ENCODE measurements around the gene MKX.

The MKX gene

DNA sequence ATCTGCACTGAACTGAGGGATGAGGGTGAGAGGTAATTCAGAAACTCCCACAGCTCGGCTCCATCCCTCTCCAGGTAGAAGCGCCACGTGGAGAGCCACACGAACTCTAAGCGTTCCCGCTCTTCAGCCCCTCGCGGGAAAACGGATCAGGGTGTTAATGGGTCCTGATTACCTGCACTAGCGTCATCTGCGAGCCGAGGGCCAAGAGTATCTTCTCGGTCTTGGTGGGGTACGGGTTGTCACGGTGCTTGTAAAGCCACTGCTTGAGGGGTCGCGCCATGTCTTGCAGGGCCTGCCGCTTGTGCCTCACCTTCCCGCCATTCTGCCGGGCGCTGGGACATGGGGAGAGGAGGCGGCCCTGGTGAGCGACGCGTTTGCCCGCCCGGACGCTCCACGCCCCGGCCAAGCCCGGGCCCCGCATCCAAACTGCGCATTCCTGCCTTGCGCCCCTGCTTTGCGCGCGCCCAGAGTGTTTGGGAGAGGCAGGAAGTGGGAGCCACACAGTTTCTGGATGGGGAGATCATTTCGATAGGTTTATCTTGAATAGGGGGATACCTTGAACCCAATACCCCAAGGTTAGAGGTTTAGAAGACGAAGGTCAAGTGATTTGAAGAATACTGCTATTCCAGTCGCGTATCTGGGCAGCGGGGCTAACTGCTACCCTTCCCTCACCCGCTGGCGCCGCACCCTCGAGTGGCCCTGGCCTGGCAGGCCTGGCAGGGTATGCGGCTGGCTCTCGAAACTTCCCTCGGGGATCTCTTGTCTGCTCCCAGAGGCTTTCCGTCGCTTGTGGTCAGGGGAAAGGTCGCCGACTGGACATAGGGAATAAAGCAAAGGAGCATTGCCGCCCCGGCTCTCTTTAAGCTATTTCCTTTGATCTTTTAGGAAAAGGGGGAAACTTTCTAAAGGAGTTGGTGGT, 4.2 kb downstream of the MKX start:
- DNase-seq: no peak

DNA sequence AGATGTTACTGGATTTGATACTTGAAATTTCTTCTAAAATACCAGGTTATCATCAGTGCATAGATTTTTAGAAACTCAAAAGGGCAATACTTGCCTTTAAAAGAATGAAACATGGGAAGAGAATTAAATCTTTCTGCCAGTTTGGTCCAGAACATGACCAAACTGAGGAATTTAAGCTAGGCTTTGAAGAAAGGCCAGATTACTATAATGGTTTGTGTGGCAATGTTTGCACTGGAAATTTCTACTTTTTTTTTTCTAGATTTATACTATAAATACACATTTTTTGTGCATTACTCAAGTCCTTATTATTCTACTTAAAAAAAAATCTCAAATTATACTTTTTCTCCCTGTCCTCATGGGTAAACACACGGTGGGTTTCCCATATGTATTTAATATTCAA, 9.2 kb downstream of the MKX start:
- DNase-seq: no peak

DNA sequence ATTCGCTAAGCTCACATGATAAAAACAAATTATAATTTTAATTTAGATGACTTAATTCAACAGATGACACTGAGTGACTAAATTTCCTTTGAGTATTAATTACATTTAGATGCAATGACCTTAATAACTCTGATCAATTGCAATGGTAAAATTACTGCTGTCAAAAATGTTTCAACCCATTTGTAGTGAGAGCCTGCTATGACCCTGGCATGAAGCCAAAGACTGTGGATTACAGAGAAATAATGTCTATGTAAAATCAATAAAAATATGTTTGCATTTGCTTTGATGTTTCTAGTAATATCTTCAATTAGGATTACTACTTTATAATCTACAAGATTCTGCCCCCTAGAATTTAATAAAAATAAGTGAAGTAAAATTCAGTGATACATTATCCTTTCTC, 15.6 kb downstream of the MKX start:
- DNase-seq: no peak

DNA sequence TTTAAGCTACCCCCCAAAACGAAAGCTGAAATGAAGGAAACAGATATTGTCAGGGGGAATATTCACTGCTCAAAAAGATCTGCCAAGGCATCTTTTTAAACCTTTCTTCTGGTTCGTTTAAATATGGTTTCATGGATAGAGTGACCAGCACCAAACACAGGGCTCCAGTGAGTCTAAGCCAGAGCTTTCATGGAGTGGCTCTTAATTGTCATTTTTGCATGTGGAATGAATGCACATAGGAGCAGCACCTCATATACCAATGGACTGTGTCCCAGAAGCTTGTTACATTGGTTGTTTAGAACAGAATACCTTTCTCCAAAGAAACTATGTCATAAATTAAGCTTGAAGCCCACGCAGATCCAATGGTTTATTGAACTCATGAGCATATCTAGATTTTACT, 17.3 kb downstream of the MKX start:
- DNase-seq: no peak

DNA sequence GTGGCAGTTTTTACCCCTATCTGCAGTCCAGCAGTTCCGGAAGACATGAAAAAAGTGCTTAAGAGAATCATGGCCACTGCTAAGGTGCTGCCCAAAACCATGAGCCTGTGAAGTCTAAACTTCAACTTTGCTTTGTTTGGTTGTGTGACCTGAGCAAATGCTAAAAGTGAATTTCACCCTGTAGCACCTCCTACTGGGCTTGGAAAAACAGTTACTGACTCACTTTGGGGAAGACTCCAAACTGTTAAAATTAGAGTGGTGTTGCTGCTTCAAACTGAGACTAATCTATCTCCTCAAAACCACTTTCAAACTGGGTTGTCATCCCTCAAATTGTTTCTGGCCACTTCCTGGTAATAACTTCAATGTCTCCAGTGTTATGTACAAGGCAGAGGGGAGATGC, 21.3 kb downstream of the MKX start:
- DNase-seq: no peak

DNA sequence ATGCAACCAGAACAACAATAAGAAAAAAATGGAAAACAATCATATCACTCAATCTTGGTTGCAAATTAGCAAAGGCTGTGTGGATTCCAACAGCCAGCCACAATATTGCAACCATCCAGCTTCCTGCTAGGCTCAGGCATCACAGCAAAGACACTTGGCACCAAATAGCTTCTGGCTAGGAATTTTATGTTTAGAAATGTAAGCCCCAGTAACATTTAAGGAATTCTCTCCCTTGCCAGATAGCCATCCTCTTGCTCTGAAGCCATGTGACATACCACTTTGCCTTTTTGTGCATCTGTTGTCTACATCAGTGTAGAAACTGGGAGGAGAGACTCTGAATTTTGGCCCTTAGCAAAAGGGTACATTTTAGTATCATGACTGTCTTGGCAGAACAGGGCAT, 22.2 kb downstream of the MKX start:
- DNase-seq: no peak

DNA sequence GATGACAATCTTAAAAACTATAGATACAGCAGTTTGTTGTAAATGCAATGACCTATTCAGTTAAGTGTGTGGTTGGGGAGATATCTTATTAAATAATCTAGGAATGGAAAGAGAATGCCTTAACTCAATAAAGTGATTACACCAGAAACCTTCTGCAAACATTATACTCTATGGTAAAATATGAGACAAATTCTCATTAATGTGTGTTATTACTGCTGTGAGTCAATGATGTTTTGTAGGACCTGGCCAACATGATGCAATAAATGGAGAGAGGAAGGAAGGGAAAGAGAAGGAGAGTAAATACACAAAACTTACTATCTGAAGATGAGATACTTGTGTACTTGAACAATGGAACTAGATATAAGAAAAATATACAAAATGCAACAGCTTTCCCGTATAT, 25.1 kb downstream of the MKX start:
- no peak for DNase-seq

DNA sequence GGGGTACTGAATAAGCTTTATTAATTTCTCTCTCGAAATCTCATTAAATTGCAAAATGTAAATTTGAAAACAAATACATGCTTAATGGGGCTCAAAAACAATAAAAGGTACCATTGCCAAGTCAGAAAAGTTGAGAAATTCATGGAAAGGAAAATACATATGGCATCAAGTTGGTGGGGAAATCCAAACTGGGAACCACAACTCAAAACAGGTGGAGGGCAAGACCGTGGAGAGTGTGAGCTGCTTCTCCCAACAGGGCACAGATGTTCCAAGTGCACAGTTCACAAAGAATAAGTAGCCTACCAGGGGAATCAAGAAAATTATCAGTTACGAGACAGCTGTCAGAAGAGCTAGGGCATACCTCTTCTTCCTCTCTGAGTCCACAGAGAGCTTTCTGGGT, 26.6 kb downstream of the MKX start:
- DNase-seq: no peak

DNA sequence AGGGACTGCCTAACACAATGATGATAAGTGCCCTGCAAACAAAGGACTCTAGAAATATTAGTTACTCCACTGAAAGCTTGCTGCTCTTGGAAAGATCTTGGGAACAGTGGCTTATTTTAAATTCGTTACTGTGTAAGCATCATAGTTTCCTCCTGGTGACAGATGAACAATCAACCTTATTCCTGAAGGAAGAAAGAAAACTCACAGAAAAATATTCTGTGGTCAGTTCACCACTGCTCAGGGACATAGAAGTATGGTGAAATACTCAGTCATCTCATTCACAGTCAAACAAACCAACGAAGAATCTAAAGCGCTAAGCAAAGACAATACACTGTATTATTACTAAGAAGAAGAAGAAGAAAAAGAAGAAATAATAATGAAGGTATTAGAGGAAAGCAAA, 27.8 kb downstream of the MKX start:
- no peak for DNase-seq

DNA sequence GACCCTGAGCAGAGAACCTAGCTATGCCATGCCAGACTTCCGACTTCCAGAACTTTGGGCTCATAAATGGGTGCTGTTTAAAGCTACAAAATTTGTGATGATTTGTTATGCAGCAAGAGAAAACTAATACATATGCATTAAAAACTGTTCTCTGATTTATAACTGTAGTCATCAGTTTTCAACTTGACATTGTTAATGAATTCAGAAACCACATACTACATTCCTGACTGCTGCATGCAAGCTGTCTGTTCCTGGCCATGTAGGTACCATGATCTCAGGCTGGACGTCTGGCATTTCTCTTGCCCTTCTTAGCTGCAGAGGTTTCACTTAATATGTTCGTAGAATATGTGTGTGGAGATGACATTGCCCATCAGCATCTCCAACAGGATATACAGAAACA, 28.4 kb downstream of the MKX start:
- DNase-seq: no peak

DNA sequence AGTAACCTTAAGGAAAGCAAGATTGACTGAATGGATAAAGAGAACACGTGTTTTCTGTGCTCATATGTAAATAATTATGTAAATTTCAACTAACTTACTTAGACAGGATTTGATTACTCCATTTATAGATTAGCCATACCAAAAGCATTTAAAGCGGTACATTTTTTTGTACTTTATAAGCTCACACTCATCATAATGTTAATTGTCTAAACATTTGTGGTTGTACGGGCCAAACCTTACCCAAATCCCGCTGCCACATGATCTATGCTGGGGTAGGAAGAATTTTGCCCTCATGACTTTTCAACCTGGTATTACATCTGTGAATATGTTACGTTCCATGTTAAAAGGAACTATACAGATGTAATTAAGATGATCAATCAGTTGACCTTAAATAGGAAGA, 29.1 kb downstream of the MKX start:
- no peak for DNase-seq

DNA sequence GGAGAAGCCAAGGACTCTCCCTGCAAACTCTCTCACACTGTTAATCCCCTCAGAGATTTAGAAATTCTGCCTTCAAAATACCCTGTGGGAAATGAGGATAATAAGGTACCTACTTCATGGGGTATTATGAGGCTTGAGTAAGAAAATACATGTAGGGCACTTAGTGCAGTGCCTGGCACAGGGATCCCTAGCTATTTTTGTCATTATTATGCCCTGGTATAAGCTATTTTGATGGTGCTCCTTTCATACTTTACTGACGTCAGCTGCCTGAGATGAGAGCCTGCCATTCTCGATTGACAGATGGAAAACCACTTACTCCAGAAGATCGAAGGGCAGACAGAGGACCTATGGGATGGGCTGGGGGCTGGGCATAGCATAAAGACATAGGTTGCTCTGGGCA, 30.1 kb downstream of the MKX start:
- DNase-seq: no peak

DNA sequence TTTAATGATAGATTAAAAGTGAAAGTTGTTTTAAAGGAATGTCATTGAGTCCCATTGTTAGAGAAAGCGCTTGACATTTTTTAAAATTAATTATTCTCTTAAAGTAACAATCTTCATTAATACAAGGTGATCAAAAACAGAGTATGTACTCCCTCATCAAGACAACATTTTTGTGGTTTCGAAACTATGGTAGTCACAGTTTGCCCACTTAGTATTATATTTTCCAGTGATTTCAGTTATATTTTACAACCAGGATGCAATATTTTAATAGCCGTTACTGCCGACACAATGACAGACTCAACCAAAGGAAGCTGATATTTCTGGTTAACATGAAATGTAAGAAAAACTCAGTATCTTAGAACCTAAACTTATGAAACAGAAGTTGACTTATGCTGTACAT, 31.3 kb downstream of the MKX start:
- DNase-seq: no peak

DNA sequence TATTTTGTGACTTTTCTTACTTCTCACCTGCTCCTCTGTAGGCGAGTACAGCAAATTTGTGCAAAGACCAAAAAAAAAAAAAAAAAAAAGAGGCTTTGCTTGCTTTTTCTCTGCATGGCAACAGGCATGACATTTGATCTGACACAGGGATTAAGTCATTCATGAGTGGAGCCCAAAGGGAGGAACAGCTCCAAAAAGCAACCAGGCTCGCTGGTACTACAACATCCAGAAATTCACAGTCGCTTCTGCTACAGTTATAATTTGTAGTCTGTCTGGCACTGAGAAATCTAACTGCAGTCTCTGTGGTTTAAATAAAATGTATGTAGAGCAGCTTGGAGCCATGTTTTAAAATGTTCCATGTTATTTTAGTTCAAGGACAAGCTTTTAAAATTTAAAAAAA, 31.7 kb downstream of the MKX start:
- DNase-seq: no peak

DNA sequence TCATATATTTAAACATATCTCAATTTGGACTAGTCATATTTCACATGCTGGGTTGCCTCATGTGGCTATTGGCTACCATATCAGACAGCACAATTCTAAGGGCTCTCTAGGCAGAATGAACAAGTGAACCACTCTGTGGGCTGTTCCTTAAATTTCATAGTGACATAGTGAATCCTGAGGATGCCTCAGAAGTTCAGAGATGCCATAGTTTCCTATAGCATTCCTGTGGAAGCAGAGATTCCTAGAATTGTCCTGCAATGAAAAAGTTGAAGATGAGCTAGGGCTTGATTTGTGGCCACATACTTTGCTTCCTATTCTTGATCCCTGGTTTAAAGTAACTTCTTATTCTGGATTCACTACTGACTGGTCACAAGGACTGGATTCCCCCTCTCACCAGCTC, 35.6 kb downstream of the MKX start:
- DNase-seq: no peak

DNA sequence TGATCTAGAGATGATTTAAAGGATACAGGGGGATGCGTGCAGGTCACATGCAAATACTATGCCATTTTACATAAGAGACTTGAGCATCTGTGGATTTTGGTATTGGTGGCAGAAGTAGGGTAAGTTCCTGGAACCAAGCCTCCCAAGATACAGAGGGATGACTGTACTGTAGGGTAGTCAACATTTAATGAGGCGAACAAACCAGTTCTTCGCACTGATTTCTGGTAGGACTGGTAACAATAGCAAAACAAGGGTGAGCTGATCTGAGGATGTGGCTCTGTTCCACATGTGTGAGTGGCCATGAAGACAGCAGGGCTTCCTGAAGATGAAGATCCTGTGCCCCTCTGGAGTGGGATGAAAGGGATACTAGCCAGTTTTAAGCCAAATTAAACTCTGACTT, 36.3 kb downstream of the MKX start:
- no peak for DNase-seq

DNA sequence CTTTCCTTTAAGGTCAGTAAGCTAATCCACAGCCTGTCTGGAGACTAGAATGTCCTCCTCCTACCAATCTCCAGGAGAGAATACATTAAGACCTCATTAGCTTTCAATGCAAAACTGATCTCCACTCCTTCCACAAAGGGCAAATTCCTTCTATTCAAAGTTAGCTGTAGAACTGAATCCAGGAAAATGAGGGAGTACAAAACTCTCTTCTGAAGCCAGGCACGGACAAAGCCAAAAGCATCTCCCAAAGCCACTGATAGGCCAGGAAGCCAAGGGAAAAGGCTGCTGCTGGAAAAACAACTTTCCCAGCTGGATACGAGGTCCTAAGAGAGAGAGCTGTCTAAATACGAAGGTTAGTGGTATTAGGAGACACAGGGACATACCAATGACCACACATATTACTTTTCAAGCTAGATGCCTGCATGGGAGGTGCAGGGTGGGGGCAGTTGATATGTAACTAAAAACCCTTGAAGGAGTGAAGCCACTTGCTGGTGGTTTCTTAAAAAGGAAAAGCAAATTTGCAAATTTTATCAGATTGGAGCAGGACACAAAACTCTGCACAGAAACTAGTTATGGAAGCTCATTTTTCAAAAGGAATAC, 43.6 kb downstream of the MKX start:
- no peak for DNase-seq

DNA sequence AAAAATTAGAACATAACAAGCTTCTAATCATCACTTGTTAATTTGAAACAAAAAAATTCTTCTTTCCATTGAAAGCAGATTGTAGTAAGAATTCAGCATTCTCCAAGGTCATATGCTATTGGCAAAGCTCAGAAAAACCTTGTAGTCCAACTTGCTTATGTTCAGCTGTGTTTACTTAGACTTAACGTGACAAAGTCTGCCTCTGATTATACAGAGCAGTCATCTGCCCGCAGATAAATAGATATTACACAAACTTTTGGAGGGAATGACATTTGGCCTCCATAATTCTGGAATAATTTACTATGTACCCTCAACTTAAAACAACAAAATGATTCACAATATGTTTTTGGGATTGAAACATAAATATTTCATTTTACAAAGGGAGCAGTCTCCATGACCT, 45.8 kb downstream of the MKX start:
- DNase-seq: no peak

DNA sequence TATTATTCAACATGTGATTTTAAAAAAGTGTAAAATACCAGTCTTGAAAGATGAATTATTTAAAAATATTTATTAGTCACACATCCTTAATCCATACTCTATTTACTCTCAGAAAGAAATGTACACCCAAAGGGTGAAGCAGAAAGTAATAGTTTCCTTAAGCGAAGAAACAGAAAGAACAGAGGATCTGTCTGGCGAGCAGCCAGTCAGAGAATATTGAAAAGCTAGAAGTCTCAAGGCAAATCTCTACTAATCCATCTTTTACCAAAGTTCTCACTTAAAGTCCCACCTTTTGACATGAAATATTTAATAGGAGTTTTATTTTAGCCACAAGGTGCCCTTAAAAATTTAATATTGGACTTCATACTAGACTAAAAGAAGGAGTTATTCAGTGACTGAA, 46.7 kb downstream of the MKX start:
- no peak for DNase-seq

DNA sequence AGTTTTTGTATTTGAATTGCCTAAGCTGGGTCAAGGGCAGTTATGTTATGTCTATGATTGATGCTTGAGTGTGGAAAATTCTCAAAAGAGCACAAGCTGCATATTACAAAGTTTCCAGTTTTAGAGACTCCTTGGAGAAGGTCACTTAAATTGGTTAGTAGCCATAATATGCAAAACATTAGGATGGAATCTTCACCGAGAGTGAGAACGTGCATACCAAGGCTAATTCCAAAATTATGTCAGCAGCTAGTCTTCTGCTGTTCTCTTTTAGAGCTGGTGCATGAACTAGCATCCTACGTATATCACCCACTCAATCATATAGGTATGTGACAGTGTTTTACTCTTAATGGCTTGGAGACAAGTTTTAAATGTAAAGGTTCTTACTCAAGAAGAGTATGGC, 49.2 kb downstream of the MKX start:
- no peak for DNase-seq

DNA sequence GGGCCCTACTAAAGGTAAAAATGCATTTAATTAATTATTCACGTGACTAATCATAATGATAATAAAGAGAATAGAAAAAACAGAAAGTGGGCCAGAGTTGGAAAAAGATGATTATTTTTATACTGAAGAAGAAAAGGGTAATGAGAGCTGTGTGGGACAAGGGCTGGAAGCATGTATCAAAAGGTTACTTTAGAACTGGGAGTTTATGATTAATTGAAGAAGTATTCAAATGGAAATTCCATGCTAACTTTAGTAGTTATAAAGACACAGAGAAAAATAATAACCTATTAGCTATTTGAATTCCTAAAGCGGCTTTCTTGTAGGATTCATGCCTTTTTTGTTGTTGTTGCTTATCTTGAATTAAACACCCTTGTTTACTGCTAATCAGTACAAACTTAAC, 49.9 kb downstream of the MKX start:
- no peak for DNase-seq

DNA sequence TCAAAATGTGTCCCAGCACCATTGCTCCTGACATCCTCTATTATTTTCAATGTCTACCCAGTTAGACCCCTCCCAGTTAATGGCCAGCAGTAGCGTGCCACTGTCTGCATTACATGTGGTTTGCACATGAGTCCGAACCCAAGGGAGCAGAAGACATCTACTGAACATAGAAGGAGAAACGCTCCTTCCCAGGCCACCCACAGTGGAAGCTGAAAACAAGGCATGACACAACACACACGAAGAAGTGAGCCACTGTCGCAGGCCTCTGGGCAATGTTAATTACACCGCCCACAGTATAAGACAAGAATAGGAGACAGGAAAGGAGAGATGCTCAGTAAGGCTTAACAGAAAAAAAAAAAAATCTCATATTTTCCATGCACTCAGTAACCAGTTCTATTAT, 50.5 kb downstream of the MKX start:
- DNase-seq: no peak

DNA sequence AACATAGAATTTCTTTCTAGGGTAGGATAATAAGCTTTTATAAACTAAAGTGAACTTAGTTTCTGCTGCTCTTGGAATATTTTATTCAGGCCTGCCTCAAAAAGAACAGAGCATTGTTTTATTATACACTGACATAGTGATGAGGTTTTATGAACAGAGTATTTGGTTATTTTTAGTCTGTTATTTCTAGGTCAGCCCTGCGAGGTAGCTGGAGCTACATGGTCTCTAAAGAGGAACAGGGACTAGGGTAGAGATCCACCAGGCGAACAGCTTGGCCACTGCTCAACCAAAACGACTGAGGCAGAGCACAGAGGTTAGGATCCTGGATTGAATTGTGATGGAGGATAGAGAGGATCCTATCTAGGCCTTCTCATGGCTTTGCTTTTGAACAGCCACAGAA, 53.0 kb downstream of the MKX start:
- no peak for DNase-seq

DNA sequence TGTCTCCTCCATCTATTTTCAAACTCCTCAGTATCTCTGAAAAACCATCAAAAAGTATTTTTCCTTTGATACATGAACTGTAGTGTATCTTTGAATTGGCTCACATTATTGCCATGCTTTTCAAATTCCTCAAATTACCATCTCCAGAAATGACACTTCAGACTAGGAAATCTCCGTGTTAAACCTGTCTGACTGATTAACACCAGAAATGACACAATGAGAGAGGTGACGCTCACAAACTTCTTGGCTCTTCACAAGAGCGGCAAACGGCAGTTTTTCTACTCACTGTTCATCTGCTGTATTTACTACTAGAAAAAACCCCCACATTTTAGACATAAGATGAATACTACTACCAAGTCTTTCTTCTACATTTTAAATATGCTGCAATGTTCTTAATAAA, 56.6 kb downstream of the MKX start:
- no peak for DNase-seq

DNA sequence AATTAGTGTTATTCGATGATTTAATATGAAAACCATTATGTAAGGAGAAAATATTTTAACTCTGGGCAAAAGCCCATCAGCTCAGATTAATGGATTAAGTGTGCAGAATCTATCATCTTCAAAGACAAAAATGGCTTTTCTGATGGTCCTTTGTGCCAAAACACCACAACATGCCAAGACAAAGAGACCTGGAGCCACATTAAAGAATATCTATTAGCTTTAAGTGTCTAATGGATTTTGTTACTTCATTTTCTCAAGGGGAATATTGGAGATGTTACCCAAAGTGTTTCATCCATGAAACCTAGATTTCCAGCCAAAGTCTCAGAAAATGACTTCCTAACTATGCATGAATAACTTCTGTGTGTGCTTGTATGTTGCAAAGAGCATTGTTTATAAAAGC, 57.3 kb downstream of the MKX start:
- no peak for DNase-seq
